ENCODE measurements around the gene TMEM184B. TPM values are rescaled to one million over a fixed set of nuclear protein-coding genes. Genes with fewer than 3 reads are reported as not detected.

The TMEM184B gene
- total RNA-seq, 4 donors from 2014 or later = 18.7 to 88.4 (median 41.1) TPM

DNA sequence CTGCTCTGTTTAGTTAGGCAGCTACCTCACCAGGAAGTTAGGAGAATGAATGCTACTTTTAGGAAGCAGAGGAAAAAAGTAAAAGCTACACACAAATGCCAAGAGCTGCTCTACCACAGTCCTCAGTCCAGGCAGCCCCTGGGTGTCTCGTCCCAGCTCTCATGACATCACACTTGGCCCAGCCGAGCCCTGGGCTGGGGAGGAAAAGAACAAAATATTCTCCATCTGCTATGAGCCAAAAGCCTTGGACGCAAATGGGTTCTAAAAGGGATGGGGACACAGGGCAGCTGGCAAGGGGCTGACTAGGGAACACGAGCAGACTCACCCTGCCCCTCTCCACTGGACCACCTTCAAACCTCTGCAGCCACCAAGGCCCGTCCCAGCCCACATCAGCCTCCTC is 26.1 kb downstream of the TMEM184B start:
- Histone ChIP-seq H3K4me1 (peaks cover 16 to 37% (median 24%) of the 10 kb centered on the region in 4 donors), H3K9me3 (no peaks in the 10 kb centered on the region), H3K27ac (peak overlapping the region; percentile 16 to 66 (median 60)), H3K4me3 (no peak overlapping the region), H3K36me3 (peaks cover 0 to 14% (median 0%) of the 10 kb centered on the region in 4 donors), H3K27me3 (no peaks in the 10 kb centered on the region)
- DNase-seq = no peak
- in situ Hi-C loops (cut with MboI; ENCODE audit: low pct_ligation_motif_present in 1 of 4, low pct_unique_long_range_greater_than_20kb in 1 of 4, low sequenced_read_pairs in 3 of 4) = loop anchor here in 1 of 4 donors (25.0 kb wide), 1 partner anchor 134 kb away; the partner anchor contains the start of gene BAIAP2L2
- TF ChIP-seq EP300 (IDR thresholded peaks at IDR 0.05; ENCODE audit: low read depth) (no peak), POLR2AphosphoS5 (IDR thresholded peaks at IDR 0.05) (no peak), POLR2A (IDR thresholded peaks at IDR 0.05) (no peak)
- TF ChIP-seq, protein P1, sequence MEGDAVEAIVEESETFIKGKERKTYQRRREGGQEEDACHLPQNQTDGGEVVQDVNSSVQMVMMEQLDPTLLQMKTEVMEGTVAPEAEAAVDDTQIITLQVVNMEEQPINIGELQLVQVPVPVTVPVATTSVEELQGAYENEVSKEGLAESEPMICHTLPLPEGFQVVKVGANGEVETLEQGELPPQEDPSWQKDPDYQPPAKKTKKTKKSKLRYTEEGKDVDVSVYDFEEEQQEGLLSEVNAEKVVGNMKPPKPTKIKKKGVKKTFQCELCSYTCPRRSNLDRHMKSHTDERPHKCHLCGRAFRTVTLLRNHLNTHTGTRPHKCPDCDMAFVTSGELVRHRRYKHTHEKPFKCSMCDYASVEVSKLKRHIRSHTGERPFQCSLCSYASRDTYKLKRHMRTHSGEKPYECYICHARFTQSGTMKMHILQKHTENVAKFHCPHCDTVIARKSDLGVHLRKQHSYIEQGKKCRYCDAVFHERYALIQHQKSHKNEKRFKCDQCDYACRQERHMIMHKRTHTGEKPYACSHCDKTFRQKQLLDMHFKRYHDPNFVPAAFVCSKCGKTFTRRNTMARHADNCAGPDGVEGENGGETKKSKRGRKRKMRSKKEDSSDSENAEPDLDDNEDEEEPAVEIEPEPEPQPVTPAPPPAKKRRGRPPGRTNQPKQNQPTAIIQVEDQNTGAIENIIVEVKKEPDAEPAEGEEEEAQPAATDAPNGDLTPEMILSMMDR (IDR thresholded peaks at IDR 0.05) = no peak
- intact Hi-C loops (cut with DNase I; ENCODE audit: low total_unique reads) = no loop called here
- 76% methylated on average over 5 of the region's 5 CpGs; no CpG with 5 or more reads in 1 of the 2 donors for WGBS, 2 donors (ENCODE audit: low coverage in 1 of 2)

GRCh38 chr22:38246046-38246658 is 26.7 kb downstream of the TMEM184B start:
- intact Hi-C loops (cut with DNase I; ENCODE audit: low total_unique reads) (no loop called here), in situ Hi-C loops (cut with MboI; ENCODE audit: low pct_ligation_motif_present in 1 of 4, low pct_unique_long_range_greater_than_20kb in 1 of 4, low sequenced_read_pairs in 3 of 4) (loop anchor here in 1 of 4 donors (25.0 kb wide), 1 partner anchor 134 kb away; the partner anchor contains the start of gene BAIAP2L2)
- Histone ChIP-seq H3K36me3 (peaks cover 0 to 14% (median 0%) of the 10 kb centered on the region in 4 donors), H3K27me3 (no peaks in the 10 kb centered on the region), H3K4me3 (no peak overlapping the region), H3K9me3 (no peaks in the 10 kb centered on the region), H3K27ac (peak overlapping the region in 3 of 4 donors; percentile 59 to 66 (median 60)), H3K4me1 (peaks cover 16 to 37% (median 24%) of the 10 kb centered on the region in 4 donors)
- 80 to 89% methylated on average over 8 to 19 of the region's 19 CpGs for WGBS, 2 donors (ENCODE audit: low coverage in 1 of 2)
- no peak for DNase-seq
- TF ChIP-seq EP300 (IDR thresholded peaks at IDR 0.05; ENCODE audit: low read depth) (no peak), POLR2A (IDR thresholded peaks at IDR 0.05) (no peak), POLR2AphosphoS5 (IDR thresholded peaks at IDR 0.05) (no peak)
- TF ChIP-seq, protein P1 (IDR thresholded peaks at IDR 0.05) = no peak

DNA sequence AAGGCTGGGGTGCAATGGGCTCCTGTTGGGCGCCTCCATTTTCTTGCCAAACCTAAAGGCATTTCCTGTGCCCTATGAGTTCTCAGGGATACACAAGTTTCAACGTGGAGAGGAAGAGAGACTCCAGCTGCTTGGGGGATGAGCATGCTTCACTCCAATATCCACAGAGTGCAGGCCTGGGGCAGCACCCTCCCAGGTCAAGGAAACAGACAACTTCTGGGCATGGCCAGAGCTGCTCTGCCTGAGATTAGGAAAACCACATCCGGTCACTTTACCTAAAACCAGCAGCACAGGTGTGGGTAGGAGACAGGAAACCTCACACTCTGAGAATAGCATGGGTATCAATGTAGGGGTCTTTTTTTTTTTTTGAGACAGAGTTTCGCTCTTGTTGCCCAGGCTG is 28.7 kb downstream of the TMEM184B start:
- TF ChIP-seq, protein P1 (IDR thresholded peaks at IDR 0.05) = no peak
- TF ChIP-seq EP300 (IDR thresholded peaks at IDR 0.05; ENCODE audit: low read depth) (no peak), POLR2A (IDR thresholded peaks at IDR 0.05) (no peak), POLR2AphosphoS5 (IDR thresholded peaks at IDR 0.05) (no peak)
- intact Hi-C loops (cut with DNase I; ENCODE audit: low total_unique reads) = no loop called here
- no peak for DNase-seq
- peak overlapping the region; percentile 67 to 82 (median 79) for H3K27ac ChIP-seq
- WGBS, 2 donors (ENCODE audit: low coverage in 1 of 2) = 74 to 85% methylated on average over 2 to 4 of the region's 4 CpGs
- H3K9me3 ChIP-seq = no peaks in the 10 kb centered on the region
- in situ Hi-C loops (cut with MboI; ENCODE audit: low pct_ligation_motif_present in 1 of 4, low pct_unique_long_range_greater_than_20kb in 1 of 4, low sequenced_read_pairs in 3 of 4) = loop anchor here in 1 of 4 donors (25.0 kb wide), 1 partner anchor 132 kb away; the partner anchor contains the start of gene BAIAP2L2
- no peak overlapping the region for H3K4me3 ChIP-seq
- peaks cover 0 to 14% (median 0%) of the 10 kb centered on the region in 4 donors for H3K36me3 ChIP-seq
- no peaks in the 10 kb centered on the region for H3K27me3 ChIP-seq
- H3K4me1 ChIP-seq = peaks cover 16 to 54% (median 34%) of the 10 kb centered on the region in 4 donors

DNA sequence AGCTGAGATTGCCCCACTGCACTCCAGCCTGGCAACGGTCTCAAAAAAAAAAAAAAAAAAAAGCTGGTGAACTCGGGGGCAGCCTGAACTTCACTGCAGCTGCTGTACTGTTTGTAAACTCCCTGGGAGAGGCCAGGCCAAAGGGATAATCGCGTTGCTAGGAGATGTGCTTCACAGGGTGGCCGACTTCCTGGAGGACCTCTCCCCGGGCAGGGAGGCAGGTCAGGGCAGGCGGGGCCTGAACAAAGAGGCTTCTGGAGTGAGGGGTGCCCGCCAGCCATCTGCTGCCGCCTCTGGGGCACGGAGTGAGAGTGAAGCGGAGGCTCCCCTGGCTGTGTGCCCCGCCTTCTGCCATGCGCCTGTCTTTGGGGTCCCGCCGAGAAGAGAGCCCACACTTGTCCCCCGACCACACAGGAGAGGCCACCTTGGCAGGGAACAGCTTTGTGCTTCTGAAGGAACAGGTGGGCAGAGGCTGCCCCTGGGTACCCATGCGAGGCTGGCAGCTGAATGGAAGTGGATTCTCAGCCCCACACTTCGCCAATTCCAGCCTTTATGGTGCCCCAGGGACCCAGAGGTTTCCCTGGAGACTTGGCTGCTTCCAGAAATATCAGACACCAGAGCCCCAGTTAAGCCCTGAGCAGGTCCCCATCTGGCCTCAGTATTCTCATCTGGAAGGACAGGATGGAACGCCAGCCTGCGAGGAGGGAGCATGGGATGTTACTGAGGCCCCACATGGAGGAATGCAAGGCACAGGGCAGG is 29.6 kb downstream of the TMEM184B start:
- TF ChIP-seq EP300 (IDR thresholded peaks at IDR 0.05; ENCODE audit: low read depth) = no peak
- TF ChIP-seq POLR2AphosphoS5 (IDR thresholded peaks at IDR 0.05) = peak in 2 of 3 donors; percentile 23 to 31
- intact Hi-C loops (cut with DNase I; ENCODE audit: low total_unique reads) = no loop called here
- in situ Hi-C loops (cut with MboI; ENCODE audit: low pct_ligation_motif_present in 1 of 4, low pct_unique_long_range_greater_than_20kb in 1 of 4, low sequenced_read_pairs in 3 of 4) = loop anchor here in 1 of 4 donors (25.0 kb wide), 1 partner anchor 131 kb away; the partner anchor contains the start of gene BAIAP2L2
- DNase-seq = peak; percentile 81
- 35 to 45% methylated on average over 5 to 20 of the region's 20 CpGs for WGBS, 2 donors (ENCODE audit: low coverage in 1 of 2)
- H3K36me3 ChIP-seq = peaks cover 0 to 14% (median 0%) of the 10 kb centered on the region in 4 donors
- no peak overlapping the region for H3K4me3 ChIP-seq
- H3K27ac ChIP-seq = peak overlapping the region; percentile 67 to 82 (median 79)
- no peaks in the 10 kb centered on the region for H3K27me3 ChIP-seq
- peaks cover 23 to 63% (median 41%) of the 10 kb centered on the region in 4 donors for H3K4me1 ChIP-seq
- H3K9me3 ChIP-seq = no peaks in the 10 kb centered on the region
